KBM-7 (cell line): ENCODE measurements around the gene RELN.

ENCODE experiments used
- DNase-seq: peaks from one replicate; pipeline ENCODE4 v3.0.0-alpha.2; 2015
- in situ Hi-C: fragments of 300-500 bp; cut with MboI; formaldehyde crosslinking; loops from 2 replicates; pipeline ENCODE4 v1.14.3; 2020; ENCODE audit warnings: low sequenced_read_pairs, low pct_unique_long_range_greater_than_20kb, mixed read lengths

RELN gene

DNA sequence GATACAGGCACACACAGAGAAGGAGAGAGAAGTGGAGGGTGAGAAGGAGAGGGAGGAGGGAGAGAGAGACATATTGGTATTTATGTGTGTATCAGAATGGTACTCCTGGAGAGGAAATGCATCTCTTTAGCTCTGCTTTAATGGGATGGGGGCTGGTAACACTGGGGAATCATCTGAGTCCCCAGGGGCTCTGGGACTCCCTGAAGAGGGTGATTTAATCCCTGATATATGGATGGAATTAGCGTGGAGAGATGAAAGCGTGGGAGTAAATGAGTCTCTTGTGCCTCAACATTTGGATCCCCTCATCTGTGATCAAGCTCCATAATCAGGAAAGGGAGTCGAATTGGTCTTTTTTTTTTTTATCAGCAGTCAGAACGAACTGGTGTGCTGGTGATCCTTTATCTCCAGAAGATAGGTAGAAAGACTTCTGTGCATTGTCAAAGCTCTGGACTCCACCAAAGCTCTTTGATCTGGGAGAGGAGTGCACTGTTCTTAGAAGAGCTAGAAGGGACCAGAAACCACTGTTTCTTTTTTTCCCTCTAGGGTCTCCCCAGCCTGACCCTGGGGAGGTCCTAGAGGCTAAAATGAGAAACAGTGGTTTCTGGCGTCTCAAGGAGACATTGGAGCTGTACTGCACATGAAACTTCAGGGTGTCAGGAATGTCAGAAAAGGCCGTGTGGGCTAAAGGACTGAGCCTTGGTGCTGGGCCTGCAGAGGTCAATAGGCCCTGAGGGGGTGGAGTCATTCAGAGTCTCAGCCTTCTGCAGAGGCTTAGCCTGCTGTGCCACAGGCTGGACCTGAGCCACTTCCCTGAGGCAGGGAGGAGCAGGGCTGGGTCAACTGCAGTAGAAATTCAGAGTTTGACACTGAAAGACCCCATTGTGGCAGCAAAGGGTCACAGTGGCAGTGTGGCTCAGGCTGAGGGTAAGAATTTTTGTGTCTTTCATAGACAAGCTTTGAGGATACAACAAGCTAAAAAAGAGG, 309.0 kb downstream of the RELN start:
- in situ Hi-C loops = no loop called here
- DNase-seq = no peak

- DNase-seq = no peak
- in situ Hi-C loops = no loop called here
Measured at GRCh38 chr7:103679151-103680132, 310.0 kb downstream of the RELN start.

DNA sequence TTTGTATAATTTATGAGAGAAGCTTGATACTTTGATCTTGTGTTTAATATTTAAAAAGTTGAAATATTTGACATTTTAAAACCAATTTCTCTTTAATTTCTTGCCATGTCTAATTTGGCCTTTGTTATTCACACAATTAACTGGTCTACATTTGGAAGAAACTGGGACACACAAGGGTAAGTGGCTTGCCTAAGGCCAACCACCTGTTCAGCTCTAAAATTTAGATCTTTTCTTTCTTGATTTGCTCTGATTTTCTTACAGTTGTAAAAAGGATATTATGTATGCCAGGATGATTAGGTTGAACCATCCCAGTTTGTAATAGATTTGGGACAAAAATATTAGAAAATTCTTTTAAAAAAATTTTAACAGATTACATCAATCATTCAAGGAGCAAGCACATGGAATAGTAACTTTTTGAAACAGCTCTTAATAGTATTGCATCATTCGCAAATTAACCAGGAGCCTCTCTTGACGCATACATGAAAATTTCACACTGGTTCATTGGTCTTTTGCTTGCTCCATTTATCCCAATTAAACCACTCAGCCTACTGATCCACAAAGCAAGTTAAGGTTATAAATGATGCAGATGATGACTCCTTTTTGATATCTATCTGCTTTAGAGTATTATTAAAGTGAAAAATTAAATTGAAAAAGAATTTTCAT, 321.0 kb downstream of the RELN start:
- in situ Hi-C loops = no loop called here

GRCh38 chr7:103666326-103666725, 323.1 kb downstream of the RELN start:
- DNase-seq = no peak
- in situ Hi-C loops = no loop called here

More for the DNA sequence above, 321.0 kb downstream of the RELN start:
- DNase-seq = no peak

DNA sequence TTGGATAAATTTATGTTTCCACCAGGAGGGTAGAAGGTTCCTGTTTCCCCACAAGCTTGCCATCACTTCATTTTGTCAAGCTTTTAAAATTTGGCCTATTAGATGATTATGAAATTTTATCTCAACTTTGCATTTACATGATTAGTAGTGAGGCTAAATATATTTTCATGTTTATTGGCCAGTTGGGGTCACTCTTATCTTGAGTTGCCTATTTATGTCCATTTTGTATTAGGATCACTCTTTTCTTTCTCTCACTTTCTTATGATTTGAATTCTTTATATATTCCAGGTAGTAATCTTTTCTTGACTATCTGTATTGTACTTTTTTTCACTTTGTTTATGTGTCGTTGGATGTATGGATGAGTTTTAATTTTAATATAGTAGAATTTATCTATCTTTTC, 324.9 kb downstream of the RELN start:
- in situ Hi-C loops = no loop called here
- no peak for DNase-seq

DNA sequence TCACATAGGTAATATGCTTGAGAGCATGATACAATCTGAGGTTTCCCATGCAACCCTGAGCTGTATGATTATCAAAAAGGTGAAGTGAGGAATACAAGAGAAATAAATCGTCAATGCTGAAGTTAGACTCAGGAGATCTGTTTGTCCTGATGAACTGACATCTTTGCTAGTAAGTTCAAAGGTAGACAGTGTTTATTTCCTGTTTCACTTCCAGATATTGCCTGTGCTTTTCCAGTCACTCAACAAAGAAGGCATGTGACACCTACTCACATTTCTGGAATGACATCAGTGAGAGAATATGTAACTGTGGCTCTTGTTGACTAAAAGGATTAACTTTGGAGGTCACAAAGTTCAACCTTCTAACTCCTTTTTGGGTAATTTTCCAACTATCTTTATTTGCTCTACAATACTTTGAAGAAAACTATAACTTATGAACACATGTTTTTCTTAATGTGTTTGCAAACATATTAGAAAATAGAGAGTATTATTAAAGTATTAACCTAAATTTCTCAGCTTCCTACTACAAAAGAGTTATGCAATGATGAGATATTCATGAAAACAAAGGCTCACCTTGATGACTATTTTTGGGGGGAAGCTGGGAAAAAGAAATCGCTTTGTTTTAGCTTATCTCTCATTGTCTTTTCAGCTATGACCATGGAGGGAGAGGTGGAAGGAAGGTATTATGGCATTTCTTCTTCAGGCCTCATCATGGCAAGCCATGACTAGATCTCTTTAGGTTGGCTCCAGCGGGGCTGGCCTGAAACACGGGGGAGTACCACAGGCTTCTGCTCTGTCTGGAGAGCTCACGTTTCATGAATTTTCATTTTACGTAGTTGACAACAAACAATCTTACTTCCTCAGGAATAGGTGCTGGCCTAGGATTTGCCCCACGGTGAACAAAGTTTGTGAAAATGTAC, 328.7 kb downstream of the RELN start:
- no peak for DNase-seq
- in situ Hi-C loops = no loop called here

GRCh38 chr7:103658055-103659005, 331.1 kb downstream of the RELN start:
- in situ Hi-C loops = no loop called here
- no peak for DNase-seq

GRCh38 chr7:103657474-103657894, 332.0 kb downstream of the RELN start:
- in situ Hi-C loops = no loop called here
- DNase-seq = no peak

- in situ Hi-C loops = no loop called here
- no peak for DNase-seq
Measured at GRCh38 chr7:103656221-103656620, 333.2 kb downstream of the RELN start.

DNA sequence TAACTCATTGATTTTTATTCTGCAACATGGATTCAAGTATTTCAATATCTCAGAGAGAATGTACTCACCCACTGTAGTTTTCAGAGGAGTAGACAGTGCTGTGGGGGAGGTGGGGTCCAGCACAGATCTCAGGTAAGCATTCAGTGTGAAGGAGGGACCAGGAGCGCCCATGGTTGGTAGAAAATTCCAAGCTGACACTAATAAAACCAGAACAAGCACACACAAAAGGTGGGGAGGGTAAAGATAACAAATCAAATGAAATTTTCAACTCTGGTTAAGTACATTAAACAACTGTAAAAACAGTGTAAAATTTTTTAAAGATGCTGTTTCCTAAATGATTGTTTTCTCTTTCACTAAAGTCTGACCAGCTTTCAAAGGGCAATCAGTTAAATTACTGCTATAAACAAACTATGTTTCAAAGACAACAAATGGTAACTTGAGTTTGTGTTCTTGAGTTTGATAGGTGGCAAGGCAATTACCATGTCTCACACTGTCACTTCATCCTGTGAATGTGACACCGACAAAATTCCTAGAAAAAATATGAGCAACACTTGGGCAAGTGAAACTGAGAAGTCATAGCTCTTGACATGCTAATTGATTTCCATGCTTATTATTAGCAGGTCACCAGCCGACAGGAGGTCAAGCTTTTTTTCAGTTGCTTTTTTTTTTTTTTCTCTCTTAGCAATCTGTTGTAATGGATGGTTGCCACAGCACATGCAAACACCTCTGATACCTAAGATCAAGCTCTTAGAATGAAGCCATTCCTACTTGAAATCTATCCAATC, 337.7 kb downstream of the RELN start:
- in situ Hi-C loops = no loop called here
- no peak for DNase-seq

GRCh38 chr7:103649052-103649451, 340.4 kb downstream of the RELN start:
- in situ Hi-C loops = no loop called here
- DNase-seq = no peak

- in situ Hi-C loops = no loop called here
- DNase-seq = no peak
Measured at GRCh38 chr7:103648135-103648534, 341.3 kb downstream of the RELN start.

DNA sequence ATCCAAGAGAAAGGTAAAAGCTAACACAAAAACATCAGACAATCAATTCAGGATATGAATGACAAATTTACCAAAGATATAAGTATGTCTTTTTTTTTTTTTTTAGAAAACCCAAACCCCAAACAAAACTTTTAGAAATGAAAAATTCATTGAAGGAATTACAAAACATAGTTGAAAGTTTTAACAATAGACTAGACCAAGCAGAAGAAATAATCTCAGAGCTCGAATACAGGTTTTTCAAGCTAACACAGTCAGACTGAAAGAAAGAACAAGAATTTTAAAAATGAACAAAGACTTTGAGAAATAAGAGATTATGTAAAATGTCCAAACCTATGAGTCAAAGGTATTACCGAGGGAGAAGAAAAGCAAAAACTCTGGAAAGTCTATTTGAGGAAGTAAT, 345.1 kb downstream of the RELN start:
- DNase-seq = no peak
- in situ Hi-C loops = no loop called here

DNA sequence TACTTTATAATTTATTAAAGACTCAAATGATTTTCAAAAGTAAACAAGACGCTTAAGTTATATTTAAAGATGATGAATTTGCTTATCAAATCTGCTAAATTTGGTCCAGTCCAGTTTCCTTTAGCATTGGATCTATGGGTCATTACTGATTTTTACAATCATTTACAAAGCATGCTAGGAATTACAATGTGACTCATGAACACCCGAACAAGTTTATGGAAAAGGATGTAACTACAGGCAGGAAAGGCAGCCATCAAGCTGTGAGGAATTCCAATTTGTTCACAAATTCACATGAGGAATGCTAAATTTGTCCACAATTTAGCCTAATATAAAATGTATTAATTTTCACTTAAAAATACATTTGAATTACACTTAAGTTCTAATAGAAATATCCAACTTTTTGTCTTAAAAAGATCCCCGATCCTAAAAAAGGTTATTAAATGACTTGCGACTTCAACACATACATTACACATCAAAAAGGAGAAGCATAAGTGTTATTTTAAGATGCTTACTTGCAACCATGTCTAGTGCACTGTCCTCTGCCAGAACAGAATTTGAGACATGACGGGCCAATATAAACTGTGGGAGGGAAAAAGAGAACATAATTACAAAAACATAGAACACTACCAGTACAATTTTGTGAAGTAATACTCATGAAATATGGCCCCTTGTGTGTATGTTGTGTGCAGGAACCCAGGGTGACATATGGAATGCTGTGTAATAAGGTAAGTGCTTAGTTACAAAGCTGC, 349.3 kb downstream of the RELN start:
- DNase-seq = no peak
- in situ Hi-C loops = no loop called here

GRCh38 chr7:103637726-103638125, 351.7 kb downstream of the RELN start:
- in situ Hi-C loops = no loop called here
- DNase-seq = no peak

DNA sequence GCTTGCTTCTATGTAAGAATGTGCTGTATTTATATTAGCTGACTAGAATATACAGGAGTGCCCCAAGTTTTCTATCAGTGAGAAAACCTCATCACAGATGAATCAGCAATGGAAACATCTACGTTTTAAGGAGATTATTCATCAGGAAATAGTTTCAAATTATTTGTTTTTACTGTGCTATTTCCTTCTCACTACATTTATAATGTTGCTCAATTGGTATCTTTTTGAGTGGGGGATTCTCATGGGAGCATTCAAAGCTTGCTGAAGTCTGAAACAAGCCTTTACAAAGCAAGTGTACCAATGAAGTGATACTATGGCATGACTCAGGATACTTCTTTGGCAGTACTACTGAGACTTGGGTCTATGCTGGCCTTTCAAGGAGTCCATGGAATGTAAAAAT, 352.4 kb downstream of the RELN start:
- DNase-seq = no peak
- in situ Hi-C loops = no loop called here
